ENCODE data around the gene MYO1D. TPM values are rescaled to one million over a fixed set of nuclear protein-coding genes. Genes with fewer than 3 reads are reported as not detected.

MYO1D gene
- total RNA-seq, 1 experiment from 2014 or later, result 40.8 TPM

DNA sequence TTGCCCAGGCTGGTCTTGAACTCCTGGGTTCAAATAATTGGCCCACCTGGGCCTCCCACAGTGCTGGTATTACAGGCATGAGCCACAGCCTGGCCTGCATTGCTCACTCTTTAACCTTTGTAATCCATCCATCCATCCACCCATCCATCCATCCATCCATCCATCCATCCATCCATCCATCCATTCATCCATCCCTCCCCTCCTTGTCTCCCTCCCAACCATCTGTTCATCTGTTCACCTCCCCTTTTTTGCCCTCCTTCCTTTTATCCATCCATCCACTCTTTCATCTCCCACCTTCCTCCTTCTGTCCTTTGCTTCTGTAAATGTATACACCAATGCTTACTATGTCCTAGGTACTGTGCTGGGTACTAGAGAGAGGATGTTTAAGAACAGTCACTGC is 324.6 kb downstream of the MYO1D start:
- Histone ChIP-seq H3K27ac (no peak overlapping the region), H3K36me3 (ENCODE audit: low read depth) (no peaks in the 10 kb centered on the region), H3K9me3 (ENCODE audit: insufficient read depth, low read depth) (no peaks in the 10 kb centered on the region), H4K20me1 (ENCODE audit: insufficient read depth) (no peaks in the 10 kb centered on the region), H3K9me2 (ENCODE audit: insufficient read depth) (no peaks in the 10 kb centered on the region), H3K4me1 (replicated peaks; ENCODE audit: insufficient read depth) (peaks cover 18% of the 10 kb centered on the region), H2AFZ (no peak overlapping the region), H3K4me2 (no peak overlapping the region), H3K27me3 (ENCODE audit: insufficient read depth, low read depth) (no peaks in the 10 kb centered on the region), H3F3A (ENCODE audit: insufficient read depth, low read depth) (peaks cover 13% of the 10 kb centered on the region; the same call in 1 of the 2 replicates), H3K79me2 (ENCODE audit: low read depth) (no peaks in the 10 kb centered on the region), H3K4me3 (no peak overlapping the region)
- BruUV-seq (replicated peaks), result no TSS peak
- intact Hi-C loops (cut with micrococcal nuclease; ENCODE audit: unreplicated experiment), result loop anchor here (5.0 kb wide), 1 partner anchor 50 kb away; no protein-coding TSS in a partner anchor
- ChIA-PET POLR2A (ENCODE audit: unreplicated experiment) (interaction anchor here (0.7 kb wide), 1 partner anchor 56 kb away, joined by 3 read pairs; no protein-coding TSS in a partner anchor), CTCF (no interaction called here)
- TF ChIP-seq EZH2 (IDR thresholded peaks at IDR 0.05; ENCODE audit: low read depth), result no peak
- TF ChIP-seq, protein P1, sequence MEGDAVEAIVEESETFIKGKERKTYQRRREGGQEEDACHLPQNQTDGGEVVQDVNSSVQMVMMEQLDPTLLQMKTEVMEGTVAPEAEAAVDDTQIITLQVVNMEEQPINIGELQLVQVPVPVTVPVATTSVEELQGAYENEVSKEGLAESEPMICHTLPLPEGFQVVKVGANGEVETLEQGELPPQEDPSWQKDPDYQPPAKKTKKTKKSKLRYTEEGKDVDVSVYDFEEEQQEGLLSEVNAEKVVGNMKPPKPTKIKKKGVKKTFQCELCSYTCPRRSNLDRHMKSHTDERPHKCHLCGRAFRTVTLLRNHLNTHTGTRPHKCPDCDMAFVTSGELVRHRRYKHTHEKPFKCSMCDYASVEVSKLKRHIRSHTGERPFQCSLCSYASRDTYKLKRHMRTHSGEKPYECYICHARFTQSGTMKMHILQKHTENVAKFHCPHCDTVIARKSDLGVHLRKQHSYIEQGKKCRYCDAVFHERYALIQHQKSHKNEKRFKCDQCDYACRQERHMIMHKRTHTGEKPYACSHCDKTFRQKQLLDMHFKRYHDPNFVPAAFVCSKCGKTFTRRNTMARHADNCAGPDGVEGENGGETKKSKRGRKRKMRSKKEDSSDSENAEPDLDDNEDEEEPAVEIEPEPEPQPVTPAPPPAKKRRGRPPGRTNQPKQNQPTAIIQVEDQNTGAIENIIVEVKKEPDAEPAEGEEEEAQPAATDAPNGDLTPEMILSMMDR (conservative IDR thresholded peaks at IDR 0.05), result no peak
- DNase-seq, result no peak

DNA sequence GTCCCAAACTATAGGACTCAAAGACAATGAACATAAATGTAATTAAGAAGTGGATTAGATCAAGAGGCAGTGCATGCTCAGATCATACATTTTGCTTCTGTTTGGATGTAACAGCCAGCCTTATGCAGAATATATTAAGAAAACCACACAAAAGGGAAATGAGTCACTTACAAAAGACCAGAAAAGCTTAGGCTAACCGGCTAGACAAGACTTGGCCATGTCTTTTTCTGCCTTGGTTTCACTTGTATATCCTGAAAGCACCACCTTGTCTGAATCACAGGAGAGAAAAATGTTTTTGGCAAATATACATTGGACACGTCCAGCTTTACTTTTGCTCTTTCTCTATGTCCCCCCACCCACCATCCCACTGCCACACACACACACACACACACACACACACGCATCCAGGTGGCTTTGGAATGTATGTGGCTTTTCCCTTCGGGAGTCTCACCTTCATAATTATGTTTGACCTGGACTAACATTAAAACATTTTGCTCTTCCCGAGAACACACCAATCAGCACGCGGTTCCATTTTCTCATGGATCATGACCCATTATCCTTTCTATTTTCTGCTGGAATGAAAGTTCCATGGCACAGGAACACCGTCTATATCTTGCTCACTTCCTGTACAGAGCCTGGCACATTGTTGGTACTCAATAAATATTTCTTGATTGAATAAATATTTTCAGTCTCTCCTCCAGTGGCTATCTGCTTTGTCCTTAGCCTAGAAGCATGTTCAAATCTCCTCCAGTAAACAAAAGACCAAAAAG is 325.6 kb downstream of the MYO1D start:
- peak overlapping the region; percentile 40; the same call in 1 of the 2 replicates for H3K4me3 ChIP-seq
- peak overlapping the region; percentile 92 for H3K27ac ChIP-seq
- peak overlapping the region; percentile 86 for H2AFZ ChIP-seq
- H3K4me2 ChIP-seq, result peak overlapping the region; percentile 75
- no peaks in the 10 kb centered on the region for H4K20me1 ChIP-seq (ENCODE audit: insufficient read depth)
- H3F3A ChIP-seq (ENCODE audit: insufficient read depth, low read depth), result peaks cover 13% of the 10 kb centered on the region; the same call in 1 of the 2 replicates
- intact Hi-C loops (cut with micrococcal nuclease; ENCODE audit: unreplicated experiment), result loop anchor here (2.0 to 5.0 kb wide), 2 partner anchors 17 to 49 kb away; no protein-coding TSS in a partner anchor
- H3K36me3 ChIP-seq (ENCODE audit: low read depth), result no peaks in the 10 kb centered on the region
- H3K9me3 ChIP-seq (ENCODE audit: insufficient read depth, low read depth), result no peaks in the 10 kb centered on the region
- no peaks in the 10 kb centered on the region for H3K79me2 ChIP-seq (ENCODE audit: low read depth)
- BruUV-seq (replicated peaks), result no TSS peak
- CTCF ChIA-PET, result interaction anchor here (0.6 to 0.9 kb wide), 4 partner anchors 32 to 326 kb away, joined by 3 read pairs; partner anchors contain the start of gene PSMD11
- H3K9me2 ChIP-seq (ENCODE audit: insufficient read depth), result no peaks in the 10 kb centered on the region
- TF ChIP-seq, protein P1 (conservative IDR thresholded peaks at IDR 0.05), result no peak
- TF ChIP-seq EZH2 (IDR thresholded peaks at IDR 0.05; ENCODE audit: low read depth), result no peak
- peaks cover 18% of the 10 kb centered on the region for H3K4me1 ChIP-seq (replicated peaks; ENCODE audit: insufficient read depth)
- no peaks in the 10 kb centered on the region for H3K27me3 ChIP-seq (ENCODE audit: insufficient read depth, low read depth)
- DNase-seq, result peak; percentile 35 to 91
- POLR2A ChIA-PET (ENCODE audit: unreplicated experiment), result interaction anchor here (0.7 kb wide), 2 partner anchors 55 to 301 kb away, joined by 3 to 13 read pairs; no protein-coding TSS in a partner anchor

DNA sequence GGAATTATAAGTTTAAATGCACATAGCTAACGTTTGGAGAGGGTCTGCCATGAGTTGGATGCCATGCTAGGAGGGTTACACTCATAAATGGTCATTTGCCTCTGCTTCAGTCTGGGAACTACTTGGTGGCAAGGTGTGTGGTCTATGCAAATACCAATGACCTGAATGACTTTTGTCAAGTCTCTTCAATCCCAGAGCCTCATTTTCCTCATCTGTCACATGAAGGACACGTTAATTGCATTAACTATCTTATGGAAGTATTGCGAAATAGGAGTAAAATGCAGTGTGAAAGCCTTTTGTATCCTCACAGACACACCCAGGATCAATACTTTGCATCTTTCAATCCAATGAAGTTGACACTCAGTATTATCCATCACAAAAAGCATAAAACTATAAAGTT is 327.4 kb downstream of the MYO1D start:
- H3K27me3 ChIP-seq (ENCODE audit: insufficient read depth, low read depth), result no peaks in the 10 kb centered on the region
- CTCF ChIA-PET, result no interaction called here
- H3K4me2 ChIP-seq, result no peak overlapping the region
- intact Hi-C loops (cut with micrococcal nuclease; ENCODE audit: unreplicated experiment), result no loop called here
- no peaks in the 10 kb centered on the region for H4K20me1 ChIP-seq (ENCODE audit: insufficient read depth)
- no peak overlapping the region for H3K27ac ChIP-seq
- no peaks in the 10 kb centered on the region for H3K36me3 ChIP-seq (ENCODE audit: low read depth)
- no peaks in the 10 kb centered on the region for H3K9me3 ChIP-seq (ENCODE audit: insufficient read depth, low read depth)
- peaks cover 13% of the 10 kb centered on the region; the same call in 1 of the 2 replicates for H3F3A ChIP-seq (ENCODE audit: insufficient read depth, low read depth)
- H3K4me1 ChIP-seq (replicated peaks; ENCODE audit: insufficient read depth), result peaks cover 18% of the 10 kb centered on the region
- no peaks in the 10 kb centered on the region for H3K9me2 ChIP-seq (ENCODE audit: insufficient read depth)
- H3K79me2 ChIP-seq (ENCODE audit: low read depth), result no peaks in the 10 kb centered on the region
- no TSS peak for BruUV-seq (replicated peaks)
- TF ChIP-seq, protein P1 (conservative IDR thresholded peaks at IDR 0.05), result no peak
- no peak for TF ChIP-seq EZH2 (IDR thresholded peaks at IDR 0.05; ENCODE audit: low read depth)
- POLR2A ChIA-PET (ENCODE audit: unreplicated experiment), result interaction anchor here (0.6 to 0.7 kb wide), 3 partner anchors 41 to 663 kb away, joined by 3 to 5 read pairs (median 5); no protein-coding TSS in a partner anchor
- DNase-seq, result no peak
- H2AFZ ChIP-seq, result no peak overlapping the region
- H3K4me3 ChIP-seq, result no peak overlapping the region
